SW 1271 (cell line): ENCODE data around the gene CEL.
A peak's percentile ranks its signal among the peaks of the same experiment; 100 is the strongest.
"Not testable (repeated sequence)": the region's sequence is repeated elsewhere in the genome, so short reads cannot be mapped to it uniquely, and the experiment has no call there.

Source experiments
- DNase-seq, 2 experiments: peaks; one replicate each; lab custom pipeline; 2025; lab: John Stamatoyannopoulos, UW

CEL gene

GRCh38 chr9:133064241-133065069 lies 2.7 kb downstream of the CEL start:
- DNase-seq: no peak

DNA sequence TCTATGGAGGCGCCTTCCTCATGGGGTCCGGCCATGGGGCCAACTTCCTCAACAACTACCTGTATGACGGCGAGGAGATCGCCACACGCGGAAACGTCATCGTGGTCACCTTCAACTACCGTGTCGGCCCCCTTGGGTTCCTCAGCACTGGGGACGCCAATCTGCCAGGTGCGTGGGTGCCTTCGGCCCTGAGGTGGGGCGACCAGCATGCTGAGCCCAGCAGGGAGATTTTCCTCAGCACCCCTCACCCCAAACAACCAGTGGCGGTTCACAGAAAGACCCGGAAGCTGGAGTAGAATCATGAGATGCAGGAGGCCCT lies 3.2 kb downstream of the CEL start:
- DNase-seq: no peak

DNA sequence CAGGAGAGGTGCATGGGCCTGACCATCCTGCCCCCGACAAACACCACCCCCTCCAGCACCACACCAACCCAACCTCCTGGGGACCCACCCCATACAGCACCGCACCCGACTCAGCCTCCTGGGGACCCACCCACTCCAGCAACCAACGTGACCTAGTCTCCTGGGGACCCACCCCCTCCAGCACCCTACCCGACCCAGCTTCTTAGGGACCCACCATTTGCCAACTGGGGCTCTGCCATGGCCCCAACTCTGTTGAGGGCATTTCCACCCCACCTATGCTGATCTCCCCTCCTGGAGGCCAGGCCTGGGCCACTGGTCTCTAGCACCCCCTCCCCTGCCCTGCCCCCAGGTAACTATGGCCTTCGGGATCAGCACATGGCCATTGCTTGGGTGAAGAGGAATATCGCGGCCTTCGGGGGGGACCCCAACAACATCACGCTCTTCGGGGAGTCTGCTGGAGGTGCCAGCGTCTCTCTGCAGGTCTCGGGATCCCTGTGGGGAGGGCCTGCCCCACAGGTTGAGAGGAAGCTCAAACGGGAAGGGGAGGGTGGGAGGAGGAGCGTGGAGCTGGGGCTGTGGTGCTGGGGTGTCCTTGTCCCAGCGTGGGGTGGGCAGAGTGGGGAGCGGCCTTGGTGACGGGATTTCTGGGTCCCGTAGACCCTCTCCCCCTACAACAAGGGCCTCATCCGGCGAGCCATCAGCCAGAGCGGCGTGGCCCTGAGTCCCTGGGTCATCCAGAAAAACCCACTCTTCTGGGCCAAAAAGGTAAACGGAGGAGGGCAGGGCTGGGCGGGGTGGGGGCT lies 4.6 kb downstream of the CEL start:
- no peak for DNase-seq

- no peak for DNase-seq
These were observed 5.2 kb downstream of the CEL start for GRCh38 chr9:133067006-133067405.

GRCh38 chr9:133067813-133068212 lies 6.0 kb downstream of the CEL start:
- DNase-seq: no peak

GRCh38 chr9:133068431-133068830 lies 6.7 kb downstream of the CEL start:
- DNase-seq: not testable (repeated sequence)

DNA sequence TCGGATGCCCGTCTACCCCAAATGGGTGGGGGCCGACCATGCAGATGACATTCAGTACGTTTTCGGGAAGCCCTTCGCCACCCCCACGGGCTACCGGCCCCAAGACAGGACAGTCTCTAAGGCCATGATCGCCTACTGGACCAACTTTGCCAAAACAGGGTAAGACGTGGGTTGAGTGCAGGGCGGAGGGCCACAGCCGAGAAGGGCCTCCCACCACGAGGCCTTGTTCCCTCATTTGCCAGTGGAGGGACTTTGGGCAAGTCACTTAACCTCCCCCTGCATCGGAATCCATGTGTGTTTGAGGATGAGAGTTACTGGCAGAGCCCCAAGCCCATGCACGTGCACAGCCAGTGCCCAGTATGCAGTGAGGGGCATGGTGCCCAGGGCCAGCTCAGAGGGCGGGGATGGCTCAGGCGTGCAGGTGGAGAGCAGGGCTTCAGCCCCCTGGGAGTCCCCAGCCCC lies 8.8 kb downstream of the CEL start:
- DNase-seq: not testable (repeated sequence)

DNA sequence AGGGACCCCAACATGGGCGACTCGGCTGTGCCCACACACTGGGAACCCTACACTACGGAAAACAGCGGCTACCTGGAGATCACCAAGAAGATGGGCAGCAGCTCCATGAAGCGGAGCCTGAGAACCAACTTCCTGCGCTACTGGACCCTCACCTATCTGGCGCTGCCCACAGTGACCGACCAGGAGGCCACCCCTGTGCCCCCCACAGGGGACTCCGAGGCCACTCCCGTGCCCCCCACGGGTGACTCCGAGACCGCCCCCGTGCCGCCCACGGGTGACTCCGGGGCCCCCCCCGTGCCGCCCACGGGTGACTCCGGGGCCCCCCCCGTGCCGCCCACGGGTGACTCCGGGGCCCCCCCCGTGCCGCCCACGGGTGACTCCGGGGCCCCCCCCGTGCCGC lies 9.2 kb downstream of the CEL start:
- DNase-seq: not testable (repeated sequence)

DNA sequence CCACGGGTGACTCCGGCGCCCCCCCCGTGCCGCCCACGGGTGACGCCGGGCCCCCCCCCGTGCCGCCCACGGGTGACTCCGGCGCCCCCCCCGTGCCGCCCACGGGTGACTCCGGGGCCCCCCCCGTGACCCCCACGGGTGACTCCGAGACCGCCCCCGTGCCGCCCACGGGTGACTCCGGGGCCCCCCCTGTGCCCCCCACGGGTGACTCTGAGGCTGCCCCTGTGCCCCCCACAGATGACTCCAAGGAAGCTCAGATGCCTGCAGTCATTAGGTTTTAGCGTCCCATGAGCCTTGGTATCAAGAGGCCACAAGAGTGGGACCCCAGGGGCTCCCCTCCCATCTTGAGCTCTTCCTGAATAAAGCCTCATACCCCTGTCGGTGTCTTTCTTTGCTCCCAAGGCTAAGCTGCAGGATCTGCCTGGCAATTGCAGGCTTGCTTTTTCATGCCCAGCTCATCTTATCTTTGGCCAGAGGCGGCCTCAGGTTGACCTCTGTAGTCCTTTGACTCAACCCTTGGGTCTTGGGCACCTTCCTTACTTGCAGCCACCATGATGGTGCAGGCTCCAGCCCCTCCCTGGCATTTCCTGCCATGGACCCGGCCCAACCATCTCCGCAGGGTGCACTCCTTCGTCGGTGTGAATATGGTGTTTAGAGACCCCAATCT lies 9.8 kb downstream of the CEL start:
- no peak for DNase-seq

DNA sequence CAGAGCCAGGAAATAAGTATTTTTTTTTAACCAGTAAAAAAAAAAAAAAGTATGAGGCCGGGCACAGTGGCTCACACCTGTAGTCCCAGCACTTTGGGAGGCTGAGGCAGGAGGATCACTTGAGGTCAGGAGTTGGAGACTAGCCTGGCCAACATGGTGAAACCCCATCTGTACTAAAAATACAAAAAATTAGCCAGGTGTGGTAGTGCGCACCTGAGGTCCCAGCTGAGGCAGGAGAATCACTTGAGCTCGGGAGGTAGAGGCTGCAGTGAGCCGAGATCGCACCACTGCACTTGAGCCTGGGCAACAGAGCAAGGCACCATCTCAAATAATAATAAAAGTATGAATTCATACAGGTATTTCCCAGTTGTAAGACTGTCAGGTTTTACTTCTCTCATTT lies 10.4 kb downstream of the CEL start:
- DNase-seq: not testable (repeated sequence)

- no peak for DNase-seq
These were observed 11.6 kb downstream of the CEL start for GRCh38 chr9:133073086-133074014.

- DNase-seq: no peak
These were observed 12.4 kb downstream of the CEL start for GRCh38 chr9:133074111-133074651.

DNA sequence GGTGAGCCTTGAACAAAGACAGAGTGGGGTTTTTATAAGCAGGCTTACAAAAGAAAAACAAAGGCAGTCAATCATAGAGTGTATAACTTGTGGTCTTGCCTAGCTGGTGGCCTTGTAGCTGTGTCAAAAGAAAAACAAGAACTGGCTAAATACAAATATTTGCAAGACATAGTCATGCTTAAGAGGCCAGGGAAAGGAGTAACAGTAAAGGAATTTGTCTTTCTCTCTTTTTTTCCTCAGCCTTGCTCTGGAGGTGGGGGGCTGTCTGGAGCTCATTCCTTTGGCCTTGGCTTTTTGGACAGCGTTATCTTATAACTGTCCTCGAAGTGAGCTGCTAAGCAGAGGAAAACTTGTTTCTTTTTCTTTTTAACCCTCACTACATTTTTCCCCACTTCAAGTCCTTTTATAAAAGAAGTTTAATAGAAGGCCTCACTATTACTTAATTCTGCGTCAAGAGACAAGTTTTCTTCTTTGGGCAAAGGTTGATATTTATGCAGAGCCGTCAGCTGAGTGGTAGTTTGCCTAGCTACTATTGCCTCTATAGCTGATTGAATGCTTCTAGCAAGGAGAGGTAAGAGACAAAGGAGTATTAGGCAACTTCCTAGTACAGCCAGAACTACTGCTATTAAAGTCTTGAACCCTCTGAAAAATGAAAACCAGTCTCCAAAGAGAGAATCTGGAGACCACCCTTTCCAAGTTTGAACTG lies 14.3 kb downstream of the CEL start:
- peak in 1 of 2 experiments; percentile 13 for DNase-seq

- DNase-seq: no peak
These were observed 14.9 kb downstream of the CEL start for GRCh38 chr9:133076691-133077090.

DNA sequence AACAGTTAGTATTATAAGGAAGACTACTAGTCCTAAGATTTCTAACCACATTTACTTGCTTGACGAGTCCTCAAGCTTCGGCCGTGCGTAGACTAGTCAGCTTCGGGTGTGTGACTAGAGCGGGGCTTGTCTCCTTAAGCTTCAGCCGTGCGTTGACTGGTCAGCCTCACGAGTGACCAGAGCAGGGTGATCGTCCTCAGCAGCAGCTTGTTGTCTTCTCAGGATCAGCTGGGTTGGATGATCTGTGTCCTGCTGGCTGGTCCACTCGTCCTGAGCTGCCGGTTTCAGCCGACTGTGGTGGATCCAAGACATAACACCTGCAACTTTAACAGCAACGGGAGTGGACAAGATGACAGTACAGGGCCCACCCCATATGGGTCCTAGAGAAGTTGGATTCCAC lies 16.7 kb downstream of the CEL start:
- no peak for DNase-seq

DNA sequence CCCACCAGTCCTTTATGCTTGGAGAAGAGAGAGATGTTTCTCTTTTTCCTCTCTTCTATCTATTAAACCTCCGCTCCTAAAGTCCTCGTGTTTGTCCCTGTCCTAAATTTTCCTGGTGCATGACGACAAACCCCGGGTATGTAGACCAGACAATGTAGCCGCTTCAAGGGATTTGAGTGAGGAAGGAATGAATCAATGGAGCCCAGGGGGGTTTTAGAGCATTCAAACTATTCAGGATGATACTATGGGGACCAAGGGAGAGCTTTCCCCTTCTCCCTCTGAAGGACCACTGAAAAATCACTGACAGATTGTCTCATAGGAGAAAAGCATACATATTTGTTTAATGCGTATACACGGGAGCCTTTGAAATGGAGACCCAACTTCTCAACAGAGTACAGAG lies 18.4 kb downstream of the CEL start:
- no peak for DNase-seq

GRCh38 chr9:133080786-133081779 lies 19.3 kb downstream of the CEL start:
- not testable (repeated sequence) for DNase-seq

DNA sequence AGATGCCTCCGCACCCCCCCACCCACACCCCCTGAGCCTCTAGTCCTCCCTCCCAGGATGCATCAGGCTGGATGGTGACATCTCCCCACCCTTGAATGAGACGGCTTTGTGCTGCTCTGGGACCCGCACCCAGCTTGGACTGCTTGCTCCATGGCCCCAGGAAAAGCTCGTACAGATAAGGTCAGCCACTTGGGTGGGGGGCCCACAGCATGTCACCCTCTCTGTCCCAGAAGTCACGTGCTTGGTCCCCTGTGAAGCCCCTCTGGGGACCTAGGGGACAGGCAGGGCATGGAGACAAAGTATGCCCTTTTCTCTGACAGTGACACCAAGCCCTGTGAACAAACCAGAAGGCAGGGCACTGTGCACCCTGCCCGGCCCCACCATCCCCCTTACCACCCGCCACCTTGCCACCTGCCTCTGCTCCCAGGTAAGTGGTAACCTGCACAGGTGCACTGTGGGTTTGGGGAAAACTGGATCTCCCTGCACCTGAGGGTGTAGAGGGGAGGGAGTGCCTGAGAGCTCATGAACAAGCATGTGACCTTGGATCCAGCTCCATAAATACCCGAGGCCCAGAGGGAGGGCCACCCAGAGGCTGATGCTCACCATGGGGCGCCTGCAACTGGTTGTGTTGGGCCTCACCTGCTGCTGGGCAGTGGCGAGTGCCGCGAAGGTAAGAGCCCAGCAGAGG lies 20.3 kb downstream of the CEL start:
- DNase-seq: not testable (repeated sequence)

- DNase-seq: not testable (repeated sequence)
These were observed 21.9 kb downstream of the CEL start for GRCh38 chr9:133083688-133084087.
